ENCODE data around the gene TMEM219.

The TMEM219 gene

GRCh38 chr16:30002614-30003346 is 40.9 kb downstream of the TMEM219 start:
- ChIA-PET POLR2A (interaction anchor here (0.6 to 1.6 kb wide), 4 partner anchors 11 to 104 kb away, joined by 3 to 5 read pairs (median 3); partner anchors contain the start of gene SEZ6L2), CTCF (interaction anchor here (0.6 kb wide), 2 partner anchors 183 to 715 kb away, joined by 3 read pairs; no protein-coding TSS in a partner anchor)
- no peak overlapping the region for H3K27ac ChIP-seq (ENCODE audit: extremely low read depth, low read depth, low read length)
- no peaks in the 10 kb centered on the region for H3K4me1 ChIP-seq (ENCODE audit: control insufficient read depth, insufficient read depth, low read length)
- H3K4me3 ChIP-seq (ENCODE audit: low read depth, low read length): no peak overlapping the region
- TF ChIP-seq ZNF621 (tag by site-specific recombination; IDR thresholded peaks at IDR 0.05): no peak
- no peak for TF ChIP-seq KLF9 (tag by site-specific recombination; IDR thresholded peaks at IDR 0.05; ENCODE audit: low read depth)
- TF ChIP-seq REST (tag by site-specific recombination; IDR thresholded peaks at IDR 0.05): no peak
- no peak for TF ChIP-seq ZBTB10 (tag by site-specific recombination; IDR thresholded peaks at IDR 0.05)
- TF ChIP-seq MEIS1 (CRISPR knock-in tag; IDR thresholded peaks at IDR 0.05; ENCODE audit: borderline replicate concordance): no peak
- no peak for TF ChIP-seq ZNF37A (tag by site-specific recombination; IDR thresholded peaks at IDR 0.05)
- no peak for TF ChIP-seq ZNF366 (tag by site-specific recombination; conservative IDR thresholded peaks at IDR 0.05)
- TF ChIP-seq ZNF571 (tag by site-specific recombination; IDR thresholded peaks at IDR 0.05): no peak
- no peak for TF ChIP-seq ZNF768 (tag by site-specific recombination; IDR thresholded peaks at IDR 0.05)
- no peak for TF ChIP-seq PBX3 (CRISPR knock-in tag; IDR thresholded peaks at IDR 0.05)
- no peak for TF ChIP-seq HIC1 (tag by site-specific recombination; IDR thresholded peaks at IDR 0.05)
- TF ChIP-seq ZNF223 (tag by site-specific recombination; IDR thresholded peaks at IDR 0.05): no peak
- no peak for TF ChIP-seq TRIM28 (IDR thresholded peaks at IDR 0.05; ENCODE audit: borderline replicate concordance, low read length)
- TF ChIP-seq PRDM4 (tag by site-specific recombination; IDR thresholded peaks at IDR 0.05): no peak
- peaks cover 5 to 82% of the 10 kb centered on the region in 2 experiments; a peak in 2 of 3 replicates for H3K36me3 ChIP-seq (ENCODE audit: control insufficient read depth in 2 of 2, insufficient read depth in 1 of 2, low read length in 2 of 2)
- H3K9me3 ChIP-seq (ENCODE audit: control insufficient read depth, insufficient read depth, low read depth, low read length): no peaks in the 10 kb centered on the region

Measured in HEK293 (cell line).